Cardiac fibroblast (primary cell): ENCODE results near the gene PSMC1.

Source experiments
- DNase-seq, 2 donors: peaks; one replicate each; pipeline versions ENCODE4 v3.0.0 to v3.0.0-alpha.2; 2010; ENCODE audit warnings: low read depth in 2 of 2
- H3K4me3 ChIP-seq, 2 donors: replicated peaks in 1 of 2; 1 replicate in 1 of 2; 2 replicates in 1 of 2; pipeline ENCODE4 v1.5.1; 2011; ENCODE audit warnings: low read depth in 2 of 2, low read length in 2 of 2, mild to moderate bottlenecking in 2 of 2, moderate library complexity in 1 of 2
- CTCF ChIP-seq: IDR thresholded peaks from one replicate; pipeline ENCODE4 v1.5.1; 2011; ENCODE audit warnings: low read depth, mild to moderate bottlenecking, low read length, inconsistent platforms

Gene PSMC1

GRCh38 chr14:90321891-90322290 is 65.5 kb downstream of the PSMC1 start:
- no peak for DNase-seq
- no peak for TF ChIP-seq CTCF

More at GRCh38 chr14:90321891-90322290, 65.5 kb downstream of the PSMC1 start:
- H3K4me3 ChIP-seq, result no peak overlapping the region
